Stimulated activated CD4-positive, alpha-beta T cell treated with anti-CD3 and anti-CD28 coated beads, Interleukin-1b, Interleukin-23, amount 100 ng/mL, for 4 hours (primary cell): Measurements from ENCODE around the gene AKAP13.
A peak's percentile ranks its signal among the peaks of the same experiment; 100 is the strongest.
"Not testable (repeated sequence)": the region's sequence is repeated elsewhere in the genome, so short reads cannot be mapped to it uniquely, and the experiment has no call there.

Experiments used
- DNase-seq, 2 donors: peaks; one replicate each; pipeline ENCODE4 v3.0.0-alpha.2; 2020; ENCODE audit warnings: low read depth in 2 of 2

The AKAP13 gene

DNA sequence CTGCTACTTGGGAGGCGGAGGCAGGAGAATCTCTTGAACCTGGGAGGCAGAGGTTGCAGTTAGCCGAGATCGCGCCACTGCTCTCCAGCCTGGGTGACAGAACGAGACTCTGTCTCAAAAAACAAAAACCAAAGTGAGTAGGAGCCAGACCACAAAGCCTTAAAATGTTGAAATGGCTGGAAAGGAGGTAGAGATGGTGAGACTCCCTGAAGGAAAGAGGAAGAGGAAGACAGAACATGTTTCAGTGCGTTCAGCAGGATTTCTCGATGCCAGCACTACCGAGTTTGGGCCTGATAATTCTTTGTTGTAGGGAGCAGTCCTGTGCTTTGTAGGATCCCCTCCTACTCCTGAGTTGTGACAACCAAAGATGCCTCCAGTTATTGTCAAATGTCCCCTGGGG is 189.9 kb downstream of the AKAP13 start:
- DNase-seq = no peak

DNA sequence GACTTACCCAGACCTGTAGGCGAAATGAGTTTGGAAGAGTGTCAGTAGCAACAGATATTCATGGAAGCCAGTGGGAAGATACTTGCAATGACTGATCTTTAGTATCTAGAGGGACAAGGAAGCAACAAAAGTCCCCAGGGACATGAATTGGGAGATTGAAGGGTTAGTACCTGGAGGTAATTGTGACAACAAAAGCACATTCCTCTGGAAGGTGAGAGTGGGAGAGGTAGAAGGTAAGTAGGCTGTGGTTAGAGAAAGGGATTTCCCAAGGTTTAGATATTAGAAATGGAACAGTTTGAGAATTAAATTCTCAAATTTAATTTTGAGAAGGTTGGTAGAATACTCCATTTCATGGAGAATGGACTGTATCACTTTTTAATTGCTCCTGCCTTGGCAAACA is 191.4 kb downstream of the AKAP13 start:
- no peak for DNase-seq

DNA sequence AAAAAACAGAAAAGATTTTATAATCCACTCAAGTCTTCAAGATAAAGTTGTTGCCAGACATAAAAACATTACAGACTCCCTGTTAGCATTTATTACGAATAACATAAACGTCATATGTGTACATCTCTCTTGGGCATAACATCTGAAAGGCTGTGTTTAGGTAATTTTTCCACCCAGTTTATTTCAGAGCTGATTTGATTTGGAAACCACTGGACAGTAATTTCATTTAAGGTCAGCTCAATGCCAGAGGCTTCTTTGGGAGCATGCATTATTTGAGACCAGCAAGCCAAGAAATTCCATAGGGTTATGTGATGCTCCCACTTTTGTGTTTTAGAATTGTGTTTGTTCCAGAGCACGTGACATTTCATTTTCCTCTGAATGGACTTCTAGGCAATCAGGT is 196.0 kb downstream of the AKAP13 start:
- no peak for DNase-seq

DNA sequence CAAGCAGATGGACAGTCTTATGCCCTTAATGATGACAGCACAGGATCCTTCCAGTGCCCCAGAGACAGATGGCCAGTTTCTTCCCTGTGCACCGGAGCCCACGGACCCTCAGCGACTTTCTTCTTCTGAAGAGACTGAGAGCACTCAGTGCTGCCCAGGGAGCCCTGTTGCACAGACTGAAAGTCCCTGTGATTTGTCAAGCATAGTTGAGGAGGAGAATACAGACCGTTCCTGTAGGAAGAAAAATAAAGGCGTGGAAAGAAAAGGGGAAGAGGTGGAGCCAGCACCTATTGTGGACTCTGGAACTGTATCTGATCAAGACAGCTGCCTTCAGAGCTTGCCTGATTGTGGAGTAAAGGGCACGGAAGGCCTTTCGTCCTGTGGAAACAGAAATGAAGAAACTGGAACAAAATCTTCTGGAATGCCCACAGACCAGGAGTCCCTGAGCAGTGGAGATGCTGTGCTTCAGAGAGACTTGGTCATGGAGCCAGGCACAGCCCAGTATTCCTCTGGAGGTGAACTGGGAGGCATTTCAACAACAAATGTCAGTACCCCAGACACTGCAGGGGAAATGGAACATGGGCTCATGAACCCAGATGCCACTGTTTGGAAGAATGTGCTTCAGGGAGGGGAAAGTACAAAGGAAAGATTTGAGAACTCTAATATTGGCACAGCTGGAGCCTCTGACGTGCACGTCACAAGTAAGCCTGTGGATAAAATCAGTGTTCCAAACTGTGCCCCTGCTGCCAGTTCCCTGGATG is 198.7 kb downstream of the AKAP13 start:
- no peak for DNase-seq

DNA sequence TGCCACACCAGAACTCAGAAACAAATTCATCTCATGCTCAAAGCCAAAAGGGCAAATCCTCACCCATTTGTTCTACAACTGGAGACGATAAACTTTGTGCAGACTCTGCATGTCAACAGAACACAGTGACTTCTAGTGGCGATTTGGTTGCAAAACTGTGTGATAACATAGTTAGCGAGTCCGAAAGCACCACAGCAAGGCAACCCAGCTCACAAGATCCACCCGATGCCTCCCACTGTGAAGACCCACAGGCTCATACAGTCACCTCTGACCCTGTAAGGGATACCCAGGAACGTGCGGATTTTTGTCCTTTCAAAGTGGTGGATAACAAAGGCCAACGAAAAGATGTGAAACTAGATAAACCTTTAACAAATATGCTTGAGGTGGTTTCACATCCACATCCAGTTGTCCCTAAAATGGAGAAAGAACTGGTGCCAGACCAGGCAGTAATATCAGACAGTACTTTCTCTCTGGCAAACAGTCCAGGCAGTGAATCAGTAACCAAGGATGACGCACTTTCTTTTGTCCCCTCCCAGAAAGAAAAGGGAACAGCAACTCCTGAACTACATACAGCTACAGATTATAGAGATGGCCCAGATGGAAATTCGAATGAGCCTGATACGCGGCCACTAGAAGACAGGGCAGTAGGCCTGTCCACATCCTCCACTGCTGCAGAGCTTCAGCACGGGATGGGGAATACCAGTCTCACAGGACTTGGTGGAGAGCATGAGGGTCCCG is 199.7 kb downstream of the AKAP13 start:
- DNase-seq = no peak

DNA sequence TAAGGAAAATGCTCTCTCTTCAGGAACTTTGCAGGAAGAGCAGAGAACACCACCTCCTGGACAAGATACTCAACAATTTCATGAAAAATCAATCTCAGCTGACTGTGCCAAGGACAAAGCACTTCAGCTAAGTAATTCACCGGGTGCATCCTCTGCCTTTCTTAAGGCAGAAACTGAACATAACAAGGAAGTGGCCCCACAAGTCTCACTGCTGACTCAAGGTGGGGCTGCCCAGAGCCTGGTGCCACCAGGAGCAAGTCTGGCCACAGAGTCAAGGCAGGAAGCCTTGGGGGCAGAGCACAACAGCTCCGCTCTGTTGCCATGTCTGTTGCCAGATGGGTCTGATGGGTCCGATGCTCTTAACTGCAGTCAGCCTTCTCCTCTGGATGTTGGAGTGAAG is 200.5 kb downstream of the AKAP13 start:
- no peak for DNase-seq

DNA sequence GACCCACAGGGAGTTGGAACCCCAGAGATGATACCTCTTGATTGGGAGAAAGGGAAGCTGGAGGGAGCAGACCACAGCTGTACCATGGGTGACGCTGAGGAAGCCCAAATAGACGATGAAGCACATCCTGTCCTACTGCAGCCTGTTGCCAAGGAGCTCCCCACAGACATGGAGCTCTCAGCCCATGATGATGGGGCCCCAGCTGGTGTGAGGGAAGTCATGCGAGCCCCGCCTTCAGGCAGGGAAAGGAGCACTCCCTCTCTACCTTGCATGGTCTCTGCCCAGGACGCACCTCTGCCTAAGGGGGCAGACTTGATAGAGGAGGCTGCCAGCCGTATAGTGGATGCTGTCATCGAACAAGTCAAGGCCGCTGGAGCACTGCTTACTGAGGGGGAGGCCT is 201.1 kb downstream of the AKAP13 start:
- no peak for DNase-seq

DNA sequence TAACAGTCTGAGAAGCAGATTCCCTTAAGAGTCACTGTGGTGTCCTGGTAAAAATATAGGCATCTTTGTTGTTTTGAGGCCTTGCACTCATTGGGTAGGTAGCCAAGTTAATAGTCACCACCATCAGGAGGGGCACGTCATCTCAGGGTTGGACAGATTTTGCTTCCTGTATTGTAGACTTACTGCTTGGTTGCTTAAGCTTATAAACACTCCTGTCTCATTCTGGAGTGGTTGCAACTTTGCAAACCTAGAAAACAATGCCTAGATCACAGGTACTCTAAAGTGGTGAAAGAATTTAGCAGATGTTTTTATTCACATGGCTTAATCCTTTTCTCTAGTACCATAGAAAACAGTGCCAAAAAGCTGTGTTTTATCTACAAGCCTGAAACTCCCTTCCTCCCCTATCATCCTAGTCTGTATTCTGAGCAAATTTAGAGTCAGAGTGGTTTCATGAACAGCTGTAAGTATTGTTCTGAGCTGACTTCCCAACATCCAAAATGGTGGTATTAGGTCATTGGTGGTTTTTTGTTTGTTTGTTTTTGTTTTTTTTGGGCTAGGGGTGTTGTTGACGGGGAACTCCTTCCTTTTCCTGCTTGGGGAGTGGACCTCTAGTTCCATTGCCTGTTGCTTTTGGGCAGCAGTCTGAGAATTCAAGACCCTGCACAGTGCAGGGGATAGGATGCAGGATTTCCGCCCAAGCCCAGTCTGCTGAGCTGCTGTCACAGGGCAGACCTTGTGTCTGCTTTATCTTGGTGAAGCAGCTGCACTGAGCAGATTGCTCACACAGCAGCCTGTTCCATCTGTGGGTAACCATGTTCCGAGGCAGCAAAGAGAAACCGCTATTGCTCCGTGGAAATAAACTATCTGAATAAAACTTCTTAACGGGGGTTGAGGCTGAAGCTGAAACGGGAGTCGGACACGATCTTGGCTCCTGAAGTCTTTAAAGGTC is 202.0 kb downstream of the AKAP13 start:
- peak; percentile 24 to 35 for DNase-seq

DNA sequence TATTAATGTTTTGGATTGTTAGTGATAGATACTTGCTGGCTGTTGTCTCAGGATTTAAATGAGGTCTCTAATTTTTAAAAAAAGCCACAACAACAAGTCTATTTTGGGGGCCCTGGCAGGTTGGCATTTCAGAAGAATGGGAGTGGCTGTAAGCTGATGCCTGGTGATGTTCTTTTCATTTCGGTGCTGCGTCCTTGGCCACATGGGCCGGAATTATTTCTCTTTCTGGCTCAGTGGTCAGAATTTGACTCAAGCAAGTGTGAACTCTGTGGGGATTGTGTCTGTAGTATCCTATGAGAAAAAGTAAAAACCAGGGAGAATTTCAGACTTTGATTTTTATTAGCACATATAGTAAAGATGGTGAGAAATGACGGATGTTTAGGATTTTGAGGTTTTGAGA is 203.0 kb downstream of the AKAP13 start:
- DNase-seq = no peak

DNA sequence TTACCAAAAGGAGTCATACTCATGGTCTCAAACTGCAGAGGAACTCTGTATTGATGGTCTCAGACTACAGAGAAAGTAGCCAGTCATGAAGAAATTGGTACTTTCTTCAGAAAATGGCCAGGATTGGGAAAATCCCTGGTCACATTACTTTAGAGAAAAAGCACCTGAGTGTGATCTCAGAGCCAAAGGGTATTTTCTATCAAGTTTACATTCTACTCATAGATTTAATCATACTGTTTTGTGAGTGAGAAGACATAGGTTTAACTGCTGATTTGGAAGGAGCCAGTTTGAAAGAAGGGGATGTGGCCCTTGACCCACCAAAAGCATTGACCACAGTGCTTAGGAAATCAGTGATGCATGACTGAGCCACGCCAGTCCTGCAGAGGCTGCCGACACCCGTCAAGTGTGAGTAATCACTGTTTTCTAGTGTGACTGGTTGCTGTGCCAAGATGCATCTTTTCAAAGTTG is 203.6 kb downstream of the AKAP13 start:
- peak in 1 of 2 donors; percentile 11 for DNase-seq

DNA sequence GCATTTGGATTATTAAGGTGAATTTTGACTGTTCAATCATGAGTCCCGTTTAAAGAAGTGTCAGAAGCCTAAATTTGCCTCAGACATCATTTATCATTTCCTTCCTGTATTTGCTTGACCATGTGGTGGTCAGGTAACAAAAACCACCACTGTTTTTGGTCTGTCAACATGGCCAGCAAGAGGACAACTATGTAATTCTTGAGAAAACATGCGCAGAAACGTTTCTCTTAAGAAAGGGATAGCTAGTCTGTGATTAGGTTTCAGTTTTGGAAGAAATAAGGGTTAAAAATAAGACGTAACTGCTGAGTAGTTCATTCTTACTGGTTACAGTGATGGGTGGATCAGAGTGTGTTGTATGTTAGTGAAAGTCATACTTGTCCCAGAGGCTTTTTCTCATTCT is 204.5 kb downstream of the AKAP13 start:
- DNase-seq = no peak

DNA sequence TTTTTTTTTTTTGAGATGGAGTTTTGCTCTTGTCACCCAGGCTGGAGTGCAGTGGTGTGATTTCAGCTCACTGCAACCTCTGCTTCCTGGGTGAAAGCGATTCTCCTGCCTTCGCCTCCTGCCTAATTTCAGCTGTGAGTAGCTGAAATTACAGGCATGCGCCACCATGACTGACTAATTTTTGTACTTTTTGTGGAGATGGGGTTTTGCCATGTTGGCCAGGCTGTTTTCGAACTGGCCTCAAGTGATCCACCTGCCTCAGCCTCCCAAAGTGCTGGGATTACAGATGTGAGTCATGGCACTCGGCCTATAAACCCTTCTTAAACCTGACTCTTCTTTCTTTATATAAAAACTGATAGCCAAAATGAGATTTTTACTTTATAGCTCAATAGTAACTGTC is 205.8 kb downstream of the AKAP13 start:
- not testable (repeated sequence) for DNase-seq

DNA sequence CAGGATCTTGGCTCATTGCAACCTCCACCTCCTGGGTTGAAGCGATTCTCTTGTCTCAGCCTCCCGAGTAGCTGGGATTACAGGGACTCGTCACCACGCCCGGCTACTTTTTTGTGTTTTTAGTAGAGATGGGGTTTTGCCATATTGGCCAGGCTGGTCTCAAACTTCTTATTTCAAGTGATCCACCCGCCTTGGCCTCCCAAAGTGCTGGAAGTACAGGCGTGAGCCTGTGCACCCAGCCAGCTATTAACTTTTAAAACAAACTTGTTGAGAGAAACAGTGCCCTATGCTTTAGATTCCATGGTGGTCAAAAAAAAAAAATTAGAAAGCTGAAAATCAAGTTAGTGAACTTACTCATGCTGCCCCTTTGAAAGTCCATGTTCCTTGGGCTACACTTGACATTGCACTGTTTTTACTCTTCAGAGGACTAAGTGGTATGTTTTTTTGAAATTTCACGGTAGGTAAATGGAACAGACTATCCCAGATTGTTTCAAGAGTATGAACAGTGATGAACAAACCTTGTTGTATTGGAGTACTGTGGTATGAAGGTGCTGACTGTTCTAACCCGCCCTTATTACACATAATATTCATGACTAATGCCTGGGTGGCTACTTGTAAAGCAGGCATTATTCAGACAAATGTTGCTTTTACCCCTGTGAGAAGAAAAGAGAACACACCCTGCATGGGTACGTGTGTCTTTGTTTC is 207.5 kb downstream of the AKAP13 start:
- no peak for DNase-seq

DNA sequence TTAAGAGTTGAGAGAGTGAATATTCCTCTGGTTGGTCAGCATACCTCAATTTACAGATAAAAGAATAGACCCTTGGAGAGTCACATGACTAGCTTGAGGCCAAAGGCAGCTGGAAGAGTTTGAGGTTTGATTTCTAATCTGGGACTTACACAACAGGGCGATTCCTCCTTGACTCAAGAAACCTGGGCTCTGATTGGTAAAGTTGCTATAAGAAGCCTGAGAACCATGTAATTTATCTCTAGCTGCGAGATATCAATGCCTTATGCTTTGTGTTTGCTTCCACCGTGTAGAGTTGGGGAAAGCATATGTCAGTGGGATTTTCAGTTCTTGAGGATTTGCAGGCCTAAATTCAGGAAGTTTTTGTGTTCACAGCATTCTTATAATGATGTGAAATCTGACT is 208.3 kb downstream of the AKAP13 start:
- DNase-seq = no peak

DNA sequence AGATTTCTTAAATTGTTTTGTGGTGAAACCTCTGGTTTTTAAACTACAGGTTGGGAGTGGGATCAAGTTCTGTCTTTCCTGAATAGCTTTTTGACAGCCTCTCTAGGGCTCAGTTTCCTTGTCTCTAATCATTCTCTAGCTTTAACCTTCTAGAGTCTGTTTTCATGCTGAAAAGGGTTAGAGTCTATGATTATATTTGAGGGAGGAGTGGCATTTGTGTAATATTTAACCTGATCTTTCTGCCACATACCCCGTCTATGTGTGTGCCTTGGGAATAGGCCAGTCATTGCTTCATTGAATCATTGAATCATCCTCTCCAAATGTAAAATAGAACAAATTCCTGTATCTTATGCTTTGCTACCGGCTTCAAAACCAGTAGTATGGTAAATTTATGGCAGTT is 209.4 kb downstream of the AKAP13 start:
- no peak for DNase-seq

DNA sequence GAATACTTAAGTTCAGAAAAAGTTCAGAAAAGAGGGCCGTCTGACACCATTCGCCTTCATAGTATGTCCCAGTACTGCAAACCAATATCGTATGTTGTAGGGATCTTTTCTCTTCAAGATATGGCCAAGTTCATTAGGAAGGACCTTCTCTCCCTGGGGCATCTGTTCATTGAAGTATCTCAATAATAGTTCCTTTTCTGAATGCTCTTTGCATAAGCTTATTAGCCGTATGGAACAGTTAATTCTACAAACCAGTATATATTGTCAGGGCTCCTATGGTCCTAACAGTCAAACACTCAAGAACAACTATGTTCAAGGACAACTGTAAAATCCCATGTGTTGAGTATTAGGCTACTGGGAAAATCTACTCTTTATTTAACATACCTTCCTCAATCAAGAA is 211.2 kb downstream of the AKAP13 start:
- DNase-seq = no peak

DNA sequence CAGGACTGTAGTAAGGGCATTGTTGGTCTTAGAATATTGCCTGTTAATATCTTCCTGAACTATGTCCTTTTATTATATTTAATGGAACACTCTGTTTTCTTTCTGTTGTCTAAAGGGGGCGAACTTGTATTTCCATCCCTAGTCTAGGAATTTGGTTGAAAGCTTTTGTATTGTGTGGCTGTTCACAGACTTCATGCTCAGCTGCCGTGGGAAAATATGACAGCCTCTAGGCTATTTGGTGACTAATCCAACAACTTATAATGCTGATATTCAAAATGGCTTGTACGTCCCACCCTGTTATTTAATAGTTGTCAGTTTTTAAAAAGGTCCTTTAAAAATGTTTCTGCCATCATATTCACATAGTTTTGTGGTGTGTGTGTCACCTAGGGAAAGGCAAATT is 211.7 kb downstream of the AKAP13 start:
- no peak for DNase-seq

DNA sequence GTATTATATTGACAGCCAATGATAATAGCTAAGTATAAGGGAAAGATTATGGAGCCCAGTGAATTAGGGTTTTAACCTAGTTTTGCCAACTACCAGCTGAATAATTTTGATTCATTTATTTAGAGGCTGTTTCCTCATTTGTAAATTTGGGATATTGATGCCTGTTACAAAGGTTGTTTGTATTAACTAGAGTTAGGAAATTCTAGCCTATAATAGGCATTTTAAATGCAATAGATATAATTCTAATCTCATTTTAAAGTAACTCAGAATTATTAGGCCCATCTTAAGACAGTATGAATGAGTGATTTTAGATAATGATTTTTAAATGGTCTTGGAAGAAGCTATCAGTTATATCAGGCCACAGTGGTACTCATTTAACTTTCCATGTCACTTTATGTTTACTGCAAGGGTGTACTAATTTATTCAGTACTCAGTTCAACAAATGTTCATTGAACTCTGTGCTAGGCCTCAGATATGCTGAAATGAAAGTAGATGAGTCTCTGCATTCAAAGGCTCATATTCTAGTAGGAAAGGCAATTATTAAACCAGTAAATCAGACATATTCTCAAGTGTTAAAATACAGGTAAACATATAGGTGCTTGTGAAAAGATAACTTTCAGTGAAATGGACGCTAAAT is 213.5 kb downstream of the AKAP13 start:
- DNase-seq = no peak

DNA sequence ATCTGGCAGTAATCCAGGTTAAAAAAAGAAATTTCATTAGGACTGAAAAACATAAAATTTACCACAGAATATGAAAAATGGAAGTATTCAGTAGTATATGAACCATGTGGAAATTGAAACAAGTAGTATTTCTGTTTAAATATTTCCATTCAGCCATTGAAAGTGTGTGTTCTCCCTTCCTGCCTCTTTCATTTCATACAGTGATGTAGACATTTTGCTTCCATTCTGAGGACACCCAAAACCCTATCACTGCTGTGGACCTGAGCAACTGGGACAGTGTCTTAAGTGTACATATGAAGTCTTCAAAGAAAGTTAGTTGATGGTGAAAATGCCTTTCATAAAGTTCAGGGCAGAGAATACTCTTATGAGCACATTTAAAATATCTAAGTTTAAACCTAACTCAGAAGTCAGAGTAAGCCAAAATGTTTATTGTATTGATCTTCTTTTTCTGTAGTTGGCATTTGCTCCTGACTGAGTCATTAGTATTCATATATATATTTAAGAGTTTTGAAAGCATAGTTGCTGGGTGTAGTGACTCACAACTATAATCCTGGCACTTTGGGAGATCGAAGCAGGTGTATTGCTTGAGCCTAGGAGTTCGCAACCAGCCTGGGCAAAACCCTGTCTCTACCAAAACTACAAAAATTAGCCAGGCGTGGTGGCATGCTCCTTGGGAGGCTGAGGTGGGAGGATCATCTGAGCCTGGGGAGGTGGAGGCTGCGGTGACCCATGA is 215.6 kb downstream of the AKAP13 start:
- DNase-seq = no peak

DNA sequence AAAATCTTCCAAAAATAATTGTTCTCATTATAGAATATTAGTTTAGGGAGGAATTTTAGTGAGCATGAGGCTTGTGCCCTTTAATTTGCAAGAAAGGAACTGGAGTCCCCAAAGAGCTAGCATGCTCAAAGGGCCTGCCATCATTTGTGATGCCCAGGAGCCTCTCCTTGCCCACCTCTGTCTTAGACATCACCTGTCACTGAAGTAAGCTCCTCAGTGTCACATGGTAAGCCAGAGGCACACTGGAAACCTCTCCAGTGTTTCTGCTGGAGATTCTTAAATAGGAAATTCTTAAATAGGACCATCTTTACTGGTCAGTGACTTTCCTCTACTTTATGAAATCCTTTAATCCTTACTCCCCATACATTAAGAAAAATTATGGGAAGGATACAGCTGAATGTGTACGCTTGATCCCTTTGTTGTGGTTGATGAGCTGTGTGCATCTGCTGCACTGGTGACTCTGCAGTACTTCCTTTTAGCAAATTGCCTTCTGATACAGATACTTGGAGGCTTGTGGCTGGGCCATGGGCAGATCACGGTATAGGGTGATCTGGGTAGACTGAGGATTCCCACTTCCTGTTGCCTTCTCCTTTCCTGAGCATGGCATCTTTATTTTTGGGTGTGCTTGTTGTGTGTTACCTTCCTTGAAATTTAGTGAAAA is 216.9 kb downstream of the AKAP13 start:
- DNase-seq = no peak
